Measurements from ENCODE around the gene SDC3. TPM values are rescaled to one million over a fixed set of nuclear protein-coding genes. Genes with fewer than 3 reads are reported as not detected.

SDC3 gene
- total RNA-seq, 1 donor from 2014 or later = 113 TPM

- DNase-seq (ENCODE audit: low read depth) = no peak
- H4K20me1 ChIP-seq (ENCODE audit: insufficient read depth, low read length) = peaks cover 82% of the 10 kb centered on the region
Observed at GRCh38 chr1:30880678-30881318, 27.8 kb downstream of the SDC3 start.

GRCh38 chr1:30879940-30880677 is 28.4 kb downstream of the SDC3 start:
- no peak overlapping the region for H3K4me2 ChIP-seq (ENCODE audit: low read length)
- FAIRE-seq (no peak), DNase-seq (ENCODE audit: low read depth) (no peak)
- H3K9me3 Mint-ChIP-seq (ENCODE audit: unreplicated experiment) = no peaks in the 10 kb centered on the region
- peaks cover 44% of the 10 kb centered on the region for H3K79me2 ChIP-seq (ENCODE audit: insufficient read depth, low read length)
- peaks cover 83% of the 10 kb centered on the region for H4K20me1 ChIP-seq (ENCODE audit: insufficient read depth, low read length)
- no peak overlapping the region for H3K4me3 Mint-ChIP-seq (ENCODE audit: unreplicated experiment)
- H3K27ac Mint-ChIP-seq (ENCODE audit: unreplicated experiment) = no peak overlapping the region
- no peak overlapping the region for H2AFZ ChIP-seq (ENCODE audit: low read depth, low read length)
- peaks cover 22% of the 10 kb centered on the region for H3K4me1 Mint-ChIP-seq (ENCODE audit: low read depth, unreplicated experiment)
- no peaks in the 10 kb centered on the region for H3K36me3 ChIP-seq (ENCODE audit: insufficient read depth, low read length)
- H3K4me3 ChIP-seq (ENCODE audit: insufficient read depth, low read depth, low read length) = no peak overlapping the region
- H3K9ac ChIP-seq (ENCODE audit: low read length) = no peak overlapping the region
- no peaks in the 10 kb centered on the region for H3K27me3 ChIP-seq (ENCODE audit: insufficient read depth, low read length)
- TF ChIP-seq EZH2 (IDR thresholded peaks at IDR 0.05; ENCODE audit: insufficient read depth, low read length) (no peak), CTCF (IDR thresholded peaks at IDR 0.05; ENCODE audit: insufficient read depth, low read depth, low read length) (no peak)
- H3K36me3 Mint-ChIP-seq (ENCODE audit: low read depth, unreplicated experiment) = peaks cover 10% of the 10 kb centered on the region
- H3K27me3 Mint-ChIP-seq (ENCODE audit: low read depth, unreplicated experiment) = no peaks in the 10 kb centered on the region
- H3K27ac ChIP-seq (ENCODE audit: low read depth, low read length) = no peak overlapping the region
- peaks cover 12% of the 10 kb centered on the region for H3K4me1 ChIP-seq (ENCODE audit: insufficient read depth, low read length)
- H3K9me3 ChIP-seq (ENCODE audit: insufficient read depth, low read depth, low read length) = no peaks in the 10 kb centered on the region

More at GRCh38 chr1:30880678-30881318, 27.8 kb downstream of the SDC3 start:
- H3K27me3 Mint-ChIP-seq (ENCODE audit: low read depth, unreplicated experiment) = no peaks in the 10 kb centered on the region
- Histone ChIP-seq H3K27me3 (ENCODE audit: insufficient read depth, low read length) (no peaks in the 10 kb centered on the region), H3K4me3 (ENCODE audit: insufficient read depth, low read depth, low read length) (no peak overlapping the region), H3K36me3 (ENCODE audit: insufficient read depth, low read length) (no peaks in the 10 kb centered on the region), H3K27ac (ENCODE audit: low read depth, low read length) (no peak overlapping the region), H3K9me3 (ENCODE audit: insufficient read depth, low read depth, low read length) (no peaks in the 10 kb centered on the region), H3K79me2 (ENCODE audit: insufficient read depth, low read length) (peaks cover 44% of the 10 kb centered on the region), H3K4me1 (ENCODE audit: insufficient read depth, low read length) (peaks cover 16% of the 10 kb centered on the region), H2AFZ (ENCODE audit: low read depth, low read length) (no peak overlapping the region), H3K4me2 (ENCODE audit: low read length) (no peak overlapping the region), H3K9ac (ENCODE audit: low read length) (no peak overlapping the region)
- H3K9me3 Mint-ChIP-seq (ENCODE audit: unreplicated experiment) = no peaks in the 10 kb centered on the region
- peaks cover 25% of the 10 kb centered on the region for H3K4me1 Mint-ChIP-seq (ENCODE audit: low read depth, unreplicated experiment)
- H3K36me3 Mint-ChIP-seq (ENCODE audit: low read depth, unreplicated experiment) = peaks cover 7% of the 10 kb centered on the region
- TF ChIP-seq CTCF (IDR thresholded peaks at IDR 0.05; ENCODE audit: insufficient read depth, low read depth, low read length) (no peak), EZH2 (IDR thresholded peaks at IDR 0.05; ENCODE audit: insufficient read depth, low read length) (no peak)
- FAIRE-seq = no peak
- no peak overlapping the region for H3K27ac Mint-ChIP-seq (ENCODE audit: unreplicated experiment)
- H3K4me3 Mint-ChIP-seq (ENCODE audit: unreplicated experiment) = no peak overlapping the region

Data from astrocyte (in vitro differentiated cells and primary cell).